Measurements from ENCODE around the gene HES5.

DNA sequence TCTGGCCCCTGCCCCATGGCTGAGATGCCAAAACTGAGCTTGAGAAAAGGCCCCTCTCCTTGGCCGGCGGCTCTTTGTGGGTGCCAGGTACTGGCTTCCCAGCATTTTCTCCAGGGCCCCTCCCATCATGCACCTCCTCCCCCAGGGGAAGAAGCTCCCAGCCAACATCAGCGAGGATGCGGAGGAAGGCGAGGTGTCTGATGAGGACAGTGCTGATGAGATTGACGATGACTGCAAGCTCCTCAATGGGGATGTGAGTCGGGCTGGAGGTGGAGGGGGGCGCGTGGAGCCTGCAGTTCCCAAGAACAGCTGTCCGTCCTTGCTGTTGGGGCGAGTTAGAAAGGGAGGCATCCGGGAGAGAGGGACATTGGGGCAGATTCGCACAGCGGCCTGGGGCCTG lies 40.4 kb downstream of the HES5 start:
- TF ChIP-seq, protein P1, sequence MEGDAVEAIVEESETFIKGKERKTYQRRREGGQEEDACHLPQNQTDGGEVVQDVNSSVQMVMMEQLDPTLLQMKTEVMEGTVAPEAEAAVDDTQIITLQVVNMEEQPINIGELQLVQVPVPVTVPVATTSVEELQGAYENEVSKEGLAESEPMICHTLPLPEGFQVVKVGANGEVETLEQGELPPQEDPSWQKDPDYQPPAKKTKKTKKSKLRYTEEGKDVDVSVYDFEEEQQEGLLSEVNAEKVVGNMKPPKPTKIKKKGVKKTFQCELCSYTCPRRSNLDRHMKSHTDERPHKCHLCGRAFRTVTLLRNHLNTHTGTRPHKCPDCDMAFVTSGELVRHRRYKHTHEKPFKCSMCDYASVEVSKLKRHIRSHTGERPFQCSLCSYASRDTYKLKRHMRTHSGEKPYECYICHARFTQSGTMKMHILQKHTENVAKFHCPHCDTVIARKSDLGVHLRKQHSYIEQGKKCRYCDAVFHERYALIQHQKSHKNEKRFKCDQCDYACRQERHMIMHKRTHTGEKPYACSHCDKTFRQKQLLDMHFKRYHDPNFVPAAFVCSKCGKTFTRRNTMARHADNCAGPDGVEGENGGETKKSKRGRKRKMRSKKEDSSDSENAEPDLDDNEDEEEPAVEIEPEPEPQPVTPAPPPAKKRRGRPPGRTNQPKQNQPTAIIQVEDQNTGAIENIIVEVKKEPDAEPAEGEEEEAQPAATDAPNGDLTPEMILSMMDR (conservative IDR thresholded peaks at IDR 0.05; ENCODE audit: low read length): no peak
- no peak for TF ChIP-seq EZH2phosphoT487 (IDR thresholded peaks at IDR 0.05; ENCODE audit: borderline replicate concordance, low read depth, low read length)
